Measurements from ENCODE around the gene ENGASE.

GRCh38 chr17:79081571-79082276, 7.1 kb downstream of the ENGASE start:
- no peak for TF ChIP-seq CTCF (conservative IDR thresholded peaks at IDR 0.05 in 1 of 2, IDR thresholded peaks at IDR 0.05 in 1 of 2; ENCODE audit: low read depth in 1 of 2, low read length in 2 of 2)
- TF ChIP-seq EZH2 (IDR thresholded peaks at IDR 0.05; ENCODE audit: low read length, missing control alignments), result no peak
